Stimulated activated CD4-positive, alpha-beta T cell treated with anti-CD3 and anti-CD28 coated beads, Interleukin-12 subunit alpha, Interleukin-12 subunit beta, amount 100 ng/mL, for 4 hours (primary cell): ENCODE results near the gene UGT1A6.
"Not testable (repeated sequence)": the region's sequence is repeated elsewhere in the genome, so short reads cannot be mapped to it uniquely, and the experiment has no call there.

Source experiments
- DNase-seq: peaks from one replicate; pipeline ENCODE4 v3.0.0-alpha.2; 2020

The UGT1A6 gene

GRCh38 chr2:233688341-233688740 is 4.3 kb upstream of the UGT1A6 start:
- DNase-seq = no peak

GRCh38 chr2:233689031-233689430 is 3.7 kb upstream of the UGT1A6 start:
- DNase-seq = no peak

GRCh38 chr2:233689501-233689900 is 3.2 kb upstream of the UGT1A6 start:
- no peak for DNase-seq

GRCh38 chr2:233690444-233690843 is 2.2 kb upstream of the UGT1A6 start:
- no peak for DNase-seq

- DNase-seq = no peak
Measured at GRCh38 chr2:233691443-233692433, 952 bp upstream of the UGT1A6 start.

GRCh38 chr2:233693963-233694362 is 1.3 kb downstream of the UGT1A6 start:
- no peak for DNase-seq

GRCh38 chr2:233698740-233699139 is 6.0 kb downstream of the UGT1A6 start:
- DNase-seq = no peak

GRCh38 chr2:233699424-233700027 is 6.8 kb downstream of the UGT1A6 start:
- no peak for DNase-seq

GRCh38 chr2:233700028-233700635 is 7.4 kb downstream of the UGT1A6 start:
- no peak for DNase-seq

DNA sequence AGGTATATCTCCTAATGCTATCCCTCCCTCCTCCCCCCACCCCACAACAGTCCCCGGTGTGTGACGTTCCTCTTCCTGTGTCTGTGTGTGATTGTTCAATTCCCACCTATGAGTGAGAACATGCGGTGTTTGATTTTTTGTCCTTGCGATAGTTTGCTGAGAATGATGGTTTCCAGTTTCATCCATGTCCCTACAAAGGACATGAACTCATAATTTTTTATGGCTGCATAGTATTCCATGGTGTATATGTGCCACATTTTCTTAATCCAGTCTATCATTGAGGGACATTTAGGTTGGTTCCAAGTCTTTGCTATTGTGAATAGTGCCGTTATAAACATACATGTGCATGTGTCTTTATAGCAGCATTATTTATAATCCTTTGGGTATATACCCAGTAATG is 8.2 kb downstream of the UGT1A6 start:
- not testable (repeated sequence) for DNase-seq

DNA sequence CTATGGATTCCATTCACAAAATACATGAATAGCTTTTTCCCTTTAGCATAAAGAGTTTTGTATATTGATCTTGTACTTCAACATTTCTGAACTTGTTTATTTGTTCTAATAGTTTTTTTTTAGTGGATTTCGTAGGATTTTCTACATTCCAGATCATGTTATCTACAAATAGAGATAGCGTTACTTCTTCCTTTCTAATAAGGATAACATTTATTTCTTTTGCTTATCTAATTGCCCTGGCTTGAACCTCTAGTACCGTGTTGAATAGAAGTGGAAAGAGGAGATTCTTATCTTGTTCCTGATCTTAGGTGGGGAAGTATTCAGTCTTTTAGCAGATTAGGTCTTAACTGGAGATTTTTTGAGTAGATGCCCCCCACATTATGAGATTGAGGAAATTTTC is 9.5 kb downstream of the UGT1A6 start:
- no peak for DNase-seq

GRCh38 chr2:233705911-233706506 is 13.3 kb downstream of the UGT1A6 start:
- DNase-seq = no peak

DNA sequence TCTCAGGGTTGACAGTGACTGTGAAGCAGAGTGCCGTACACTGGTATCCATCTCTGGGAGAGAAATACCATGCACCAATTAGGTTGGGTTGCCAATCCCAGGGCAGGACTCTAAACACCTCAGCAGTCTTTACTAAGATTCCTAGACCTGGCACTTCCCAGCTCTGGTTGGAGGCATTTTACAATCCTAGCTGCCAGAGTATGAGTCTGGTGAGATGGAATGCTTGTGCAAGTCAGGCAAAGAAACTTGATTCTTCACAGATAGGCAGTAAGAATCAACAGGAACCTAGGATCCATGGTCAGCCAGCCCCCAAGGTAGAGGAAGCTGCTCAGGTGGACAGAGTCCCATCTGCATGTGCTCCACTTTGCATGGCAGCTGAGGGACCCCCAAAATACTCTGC is 14.0 kb downstream of the UGT1A6 start:
- DNase-seq = no peak

GRCh38 chr2:233707940-233708644 is 15.4 kb downstream of the UGT1A6 start:
- no peak for DNase-seq

DNA sequence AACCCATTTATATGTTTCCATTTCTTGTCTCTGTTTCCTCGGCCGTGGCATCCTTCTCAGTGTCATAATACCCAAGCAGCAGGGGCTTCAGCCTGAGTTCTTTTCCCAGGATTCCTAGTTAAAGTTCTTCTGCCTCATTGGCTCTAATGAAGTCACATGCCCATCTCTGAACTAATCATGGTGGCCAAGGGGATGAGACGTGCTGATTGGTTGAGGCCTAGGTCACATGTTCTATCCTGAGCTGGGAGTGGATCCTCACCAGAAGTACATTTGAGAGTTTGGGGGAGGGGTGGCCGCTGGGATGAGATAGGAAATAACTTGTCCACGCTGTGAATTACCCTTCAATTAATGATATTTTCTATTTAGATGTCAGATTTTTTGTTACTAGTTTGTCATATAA is 16.3 kb downstream of the UGT1A6 start:
- no peak for DNase-seq

DNA sequence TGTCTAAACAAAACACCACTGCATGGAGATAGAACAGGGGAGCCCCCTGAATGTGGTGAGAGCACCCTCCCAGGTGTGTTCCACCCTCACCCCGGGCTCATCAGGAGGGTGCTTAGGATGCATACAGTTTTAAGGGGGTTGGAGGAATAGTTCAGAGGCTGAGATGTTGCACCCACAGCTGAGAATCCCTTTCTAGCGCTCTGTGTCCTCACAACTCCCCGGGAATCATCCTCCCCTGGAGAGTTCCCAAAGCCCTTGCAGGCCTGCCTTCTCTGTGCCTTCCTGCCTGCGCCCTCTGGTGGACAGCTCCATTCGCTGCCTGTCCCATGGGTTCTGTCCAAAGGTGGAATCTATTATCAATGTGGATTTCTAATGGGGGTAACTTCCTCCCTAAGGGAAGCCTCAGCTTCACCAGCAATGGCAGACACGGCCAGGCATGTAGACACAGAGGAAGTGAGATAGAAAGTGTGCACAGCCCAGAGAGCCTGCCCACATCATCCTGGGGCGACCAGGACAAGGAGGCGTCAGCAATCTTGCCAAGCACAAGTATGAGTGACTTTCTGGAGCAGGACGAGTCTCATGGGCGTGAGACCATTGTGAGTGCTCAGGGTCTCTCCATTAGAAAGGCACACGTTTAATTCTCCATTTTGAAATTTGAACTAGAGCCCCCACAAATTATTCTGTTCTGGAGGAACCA is 18.8 kb downstream of the UGT1A6 start:
- peak; percentile 64 for DNase-seq

DNA sequence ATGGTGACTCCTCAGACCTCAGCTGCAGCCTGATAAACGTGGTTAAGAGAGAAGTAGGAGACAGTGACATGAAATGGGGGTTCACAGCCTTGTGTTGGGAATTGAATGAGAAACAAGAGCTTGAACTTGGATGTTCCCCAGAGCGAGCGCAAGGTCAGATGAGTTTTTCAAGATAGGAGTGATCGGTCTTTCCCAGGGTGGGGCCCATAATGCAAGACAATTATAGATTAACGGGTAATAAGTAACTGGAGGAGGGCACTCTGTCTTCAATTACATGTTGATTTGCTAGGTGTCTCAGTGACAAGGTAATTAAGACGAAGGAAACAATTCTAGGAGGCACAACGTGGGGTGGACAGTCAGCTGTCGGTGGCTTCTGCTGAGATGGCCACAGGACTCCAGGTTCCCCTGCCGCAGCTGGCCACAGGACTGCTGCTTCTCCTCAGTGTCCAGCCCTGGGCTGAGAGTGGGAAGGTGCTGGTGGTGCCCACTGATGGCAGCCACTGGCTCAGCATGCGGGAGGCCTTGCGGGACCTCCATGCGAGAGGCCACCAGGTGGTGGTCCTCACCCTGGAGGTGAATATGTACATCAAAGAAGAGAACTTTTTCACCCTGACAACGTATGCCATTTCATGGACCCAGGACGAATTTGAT is 20.0 kb downstream of the UGT1A6 start, which contains the start of gene UGT1A5:
Gene UGT1A5 (plus strand): TSS at position 297 of the 651 bp plus-strand sequence. CDS start 85 bp downstream, at position 382.
- DNase-seq = no peak

- DNase-seq = no peak
Measured at GRCh38 chr2:233713262-233713615, 20.5 kb downstream of the UGT1A6 start.

DNA sequence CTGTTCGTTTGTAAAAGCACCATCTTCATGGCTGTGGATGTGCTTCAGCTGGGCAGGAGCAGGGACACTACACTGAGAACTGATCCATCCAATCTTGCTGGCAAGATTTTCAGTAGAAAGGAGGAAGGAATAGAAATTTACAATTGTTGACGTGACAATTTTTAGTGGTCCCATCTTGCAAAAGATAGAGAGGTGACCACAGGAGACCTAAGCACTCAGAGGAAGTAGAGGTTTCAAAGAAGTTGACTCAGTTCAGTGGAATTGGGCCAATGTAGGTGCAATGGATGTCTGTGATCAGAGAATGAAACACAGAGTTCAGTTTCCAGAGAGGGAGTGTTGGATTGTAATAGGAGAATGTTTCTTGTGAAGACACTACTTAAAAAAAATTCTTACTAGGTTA is 21.4 kb downstream of the UGT1A6 start:
- DNase-seq = no peak

- no peak for DNase-seq
Measured at GRCh38 chr2:233718552-233718951, 25.9 kb downstream of the UGT1A6 start, which contains the start of gene UGT1A4. Gene UGT1A4 (plus strand): TSS chr2:233718736. CDS start chr2:233718821, 85 bp downstream.

- DNase-seq = no peak
Measured at GRCh38 chr2:233728723-233729301, 36.1 kb downstream of the UGT1A6 start, which contains the start of gene UGT1A3. Gene UGT1A3 (plus strand): TSS chr2:233729042. CDS start chr2:233729127, 85 bp downstream.
